Keratinocyte (primary cell): ENCODE data around the gene FRAT2.

Experiments used
- CTCF ChIP-seq, 3 experiments: IDR thresholded peaks in 1 of 3; conservative IDR thresholded peaks in 1 of 3; optimal IDR thresholded peaks in 1 of 3; 2 replicates in 2 of 3; 3 replicates in 1 of 3; pipeline versions ENCODE3 to v1.5.1; 2011; ENCODE audit warnings: low read length in 3 of 3, mild to moderate bottlenecking in 3 of 3, moderate library complexity in 2 of 3, control low read depth in 1 of 3, inconsistent platforms in 1 of 3; ENCODE audit not compliant: insufficient read depth in 2 of 3; ENCODE audit errors: extremely low read depth in 1 of 3
- EZH2 ChIP-seq: IDR thresholded peaks from one replicate; pipeline ENCODE4 v1.6.1; 2012; ENCODE audit warnings: inconsistent platforms, mild to moderate bottlenecking, low read length, moderate library complexity

- TF ChIP-seq CTCF (optimal IDR thresholded peaks at IDR 0.05 in 1 of 3, IDR thresholded peaks at IDR 0.05 in 1 of 3, conservative IDR thresholded peaks at IDR 0.05 in 1 of 3; ENCODE audit: extremely low read depth in 1 of 3, insufficient read depth in 2 of 3, low read length in 3 of 3) (no peak), EZH2 (no peak)
Measured at GRCh38 chr10:97328646-97329453, 5.7 kb downstream of the FRAT2 start.
